K562 (cell line): Measurements from ENCODE around the gene GOLIM4. TPM values are rescaled to one million over a fixed set of nuclear protein-coding genes. Genes with fewer than 3 reads are reported as not detected.

Experiments used
- ATAC-seq: fragments of 200-7000 bp; cut with Tn5 transposase; 3 replicates; pipeline ENCODE4 v1.9.1; 2020; ENCODE audit warnings: moderate library complexity
- BruUV-seq: library from RNA; stranded (reverse); fragments of 400-500 nt; replicated peaks from 2 replicates; lab custom pipeline; 2021; lab: Mats Ljungman, UMichigan
- CTCF ChIA-PET: fragments of 300-600 bp; formaldehyde crosslinking; extraction: SDS; loops from one replicate; lab custom pipeline; 2021; ENCODE audit warnings: low intra/inter-chr PET ratio; lab: Yijun Ruan, JAX
- POLR2A ChIA-PET: fragments of 300-600, 350-650 bp; sonication (Branson Sonifier 250); formaldehyde crosslinking; extraction: SDS; loops from one replicate; lab custom pipeline; 2021; ENCODE audit warnings: antibody characterized with exemption, inconsistent platforms; lab: Yijun Ruan, JAX
- DNase-seq, 4 experiments: peaks; one replicate each; pipeline versions ENCODE4 v3.0.0 to v3.0.0-alpha.2; 2011 to 2018; ENCODE audit warnings: low spot score in 3 of 4, mixed read lengths in 3 of 4; ENCODE audit errors: extremely low read depth in 1 of 4
- FAIRE-seq: peaks from 2 replicates; lab custom pipeline; 2011; peaks lifted over from hg19 to GRCh38; lab: Jason Lieb, UNC
- H2AFZ ChIP-seq: 2 replicates; pipeline ENCODE4 v1.6.0; 2011; ENCODE audit warnings: low read depth, low read length, control low read depth, inconsistent platforms
- H3K27ac ChIP-seq: fragments of 200-600 bp; 3 replicates; pipeline ENCODE4 v1.8.0; 2011; ENCODE audit warnings: low read depth, mild to moderate bottlenecking, control low read depth, inconsistent platforms, low read length, moderate library complexity, mixed read lengths; ENCODE audit errors: extremely low read depth
- H3K27me3 ChIP-seq, 2 experiments: fragments of 300-600 bp in 1 of 2; 2 replicates in 1 of 2; 3 replicates in 1 of 2; pipeline versions ENCODE4 v1.6.0 to v1.8.0; 2011; ENCODE audit warnings: inconsistent platforms in 2 of 2, low read length in 2 of 2, mild to moderate bottlenecking in 1 of 2, mixed read lengths in 1 of 2, moderate library complexity in 1 of 2; ENCODE audit not compliant: control insufficient read depth in 2 of 2, insufficient read depth in 2 of 2
- H3K36me3 ChIP-seq: fragments of 300-600 bp; 3 replicates; pipeline ENCODE4 v1.8.0; 2011; ENCODE audit warnings: mild to moderate bottlenecking, low read length, inconsistent platforms; ENCODE audit not compliant: control insufficient read depth, insufficient read depth
- H3K4me1 ChIP-seq, 2 experiments: fragments of 200-600 bp in 1 of 2; replicated peaks in 1 of 2; 2 replicates in 1 of 2; 3 replicates in 1 of 2; pipeline versions ENCODE4 v1.5.1 to v1.8.0; 2011; ENCODE audit warnings: inconsistent platforms in 2 of 2, low read length in 2 of 2, mild to moderate bottlenecking in 1 of 2, mixed read lengths in 1 of 2, moderate library complexity in 1 of 2; ENCODE audit not compliant: control insufficient read depth in 2 of 2, insufficient read depth in 2 of 2
- H3K4me2 ChIP-seq: 2 replicates; pipeline ENCODE4 v1.6.1; 2011; ENCODE audit warnings: low read length, control low read depth, inconsistent platforms, mixed read lengths; ENCODE audit not compliant: insufficient read depth
- H3K4me3 ChIP-seq: fragments of 200-600 bp; sonication (generic), shearing (Covaris generic); 2 replicates; pipeline ENCODE4 v1.5.1; 2016; ENCODE audit warnings: control low read depth, inconsistent platforms
- H3K79me2 ChIP-seq: fragments of 200-600 bp; 3 replicates; pipeline ENCODE4 v1.8.0; 2011; ENCODE audit warnings: low read length, inconsistent platforms; ENCODE audit not compliant: control insufficient read depth, insufficient read depth
- H3K9ac ChIP-seq, 2 experiments: 2 replicates each; pipeline versions ENCODE4 v1.6.0 to v1.6.1; 2011; ENCODE audit warnings: low read depth in 2 of 2, low read length in 2 of 2, control low read depth in 1 of 2, inconsistent platforms in 1 of 2, mild to moderate bottlenecking in 1 of 2, mixed read lengths in 1 of 2; ENCODE audit not compliant: insufficient read depth in 1 of 2
- H3K9me1 ChIP-seq: one replicate; pipeline ENCODE4 v1.6.0; 2011; ENCODE audit warnings: inconsistent platforms, mild to moderate bottlenecking, low read length, moderate library complexity; ENCODE audit not compliant: control insufficient read depth, insufficient read depth
- H3K9me3 ChIP-seq: replicated peaks from 2 replicates; pipeline ENCODE4 v1.5.1; 2011; ENCODE audit warnings: low read depth, low read length, inconsistent platforms; ENCODE audit not compliant: control insufficient read depth, insufficient read depth
- H4K20me1 ChIP-seq: replicated peaks from 2 replicates; pipeline ENCODE4 v1.6.1; 2011; ENCODE audit warnings: low read length, inconsistent platforms, mixed read lengths; ENCODE audit not compliant: control insufficient read depth, insufficient read depth
- MEIS2 ChIP-seq: fragments of 450-650 bp; IDR thresholded peaks from 2 replicates; pipeline ENCODE4 v1.6.1; 2014; ENCODE audit warnings: mild to moderate bottlenecking; ENCODE audit not compliant: partially characterized antibody
- MYBL2 ChIP-seq, 2 experiments: fragments of 450-650 bp in 1 of 2; sonication (generic) in 1 of 2; formaldehyde crosslinking in 1 of 2; IDR thresholded peaks; 2 replicates each; pipeline versions ENCODE4 v1.6.1 to v1.8.1; 2017 to 2022; ENCODE audit warnings: borderline replicate concordance in 1 of 2, inconsistent platforms in 1 of 2, low read depth in 1 of 2, mild to moderate bottlenecking in 1 of 2, missing genetic modification reagents in 1 of 2, moderate library complexity in 1 of 2
- PBX2 ChIP-seq, 2 experiments: IDR thresholded peaks in 1 of 2; conservative IDR thresholded peaks in 1 of 2; 2 replicates each; pipeline ENCODE4 v1.6.1; 2016; ENCODE audit warnings: low read depth in 2 of 2, mild to moderate bottlenecking in 1 of 2, missing compliant biosample characterization in 1 of 2, missing genetic modification characterization in 1 of 2, moderate library complexity in 1 of 2
- PKNOX1 ChIP-seq: fragments of 450-650 bp; IDR thresholded peaks from 2 replicates; pipeline ENCODE4 v1.6.1; 2016
- WGBS: fragments of 100-300 bp; shearing (Covaris generic); methylation state at CpG from one replicate; pipeline ENCODE4 v1.1.6; 2016; ENCODE audit warnings: low coverage, mixed read lengths; ENCODE audit not compliant: insufficient coverage; ENCODE audit errors: missing lambda C conversion rate; 5-methylcytosine and 5-hydroxymethylcytosine counted together
- in situ Hi-C: fragments of 300-500 bp; cut with MboI; formaldehyde crosslinking; loops from 4 replicates; pipeline ENCODE4 v1.15.0; 2018; ENCODE audit warnings: inconsistent platforms, mixed read lengths
- intact Hi-C: fragments of 100-400 bp; cut with micrococcal nuclease; formaldehyde crosslinking; loops from 2 replicates; pipeline ENCODE4 v1.14.2; 2022
- polyA plus RNA-seq, 8 experiments: library from polyadenylated mRNA; depleted of rRNA in 4 of 8; stranded (reverse) in 5 of 8; unstranded in 3 of 8; fragments of >200 nt; fragmentation: Nextera tagmentation in 2 of 8; fragmentation: Illumina TruSeq in 1 of 8; extraction: Ambion mirVana in 2 of 8; extraction: Trizol in 1 of 8; gene quantifications; 2 replicates each; pipeline versions ENCODE4 v1.2.1 to v1.2.3, GENCODE V29; 2011 to 2014; ENCODE audit warnings: inconsistent platforms in 1 of 8, missing spikeins in 1 of 8
- total RNA-seq, 7 experiments: library from RNA; depleted of rRNA in 6 of 7; stranded (reverse); fragments of >200 nt in 6 of 7; fragmentation: Illumina TruSeq in 2 of 7; extraction: Trizol in 2 of 7; gene quantifications; 2 replicates each; pipeline versions ENCODE4 v1.2.1 to v1.2.3, GENCODE V29; 2011 to 2021; ENCODE audit warnings: low replicate concordance in 1 of 7
- TF ChIP-seq, protein P1 (sequence below), 2 experiments: fragments of 450-650 bp; IDR thresholded peaks; 2 replicates each; pipeline ENCODE4 v1.6.1; 2016
- TF ChIP-seq, protein P2 (sequence below): sonication (generic); IDR thresholded peaks from 2 replicates; pipeline ENCODE4 v1.6.1; 2016

The GOLIM4 gene
- total and polyA plus RNA-seq, 9 of the 15 experiments (the other 6 are each of a cell fraction or from before 2014, with no cell fraction given): 9.3 to 39.4 (median 31.0) TPM

- no peak for FAIRE-seq
- BruUV-seq: no TSS peak
Measured at GRCh38 chr3:168086541-168087260, 9.0 kb downstream of the GOLIM4 start.

More at GRCh38 chr3:168086541-168087260, 9.0 kb downstream of the GOLIM4 start:
- Histone ChIP-seq H3K36me3 (peaks cover 3% of the 10 kb centered on the region; the same call in 1 of the 3 replicates), H4K20me1 (no peaks in the 10 kb centered on the region), H3K4me2 (peak overlapping the region; percentile 41), H3K4me1 (peaks cover 0 to 63% of the 10 kb centered on the region in 2 experiments; a peak in 4 of 5 replicates), H3K9ac (no peak overlapping the region; a peak in 1 of 4 replicates), H2AFZ (no peak overlapping the region), H3K9me1 (no peaks in the 10 kb centered on the region), H3K79me2 (peaks cover 99% of the 10 kb centered on the region), H3K27me3 (no peaks in the 10 kb centered on the region), H3K4me3 (no peak overlapping the region), H3K9me3 (no peaks in the 10 kb centered on the region), H3K27ac (no peak overlapping the region)
- DNase-seq: peak in 1 of 4 experiments; percentile 17
- TF ChIP-seq PKNOX1: peak; percentile 90
- no peak for TF ChIP-seq MYBL2 (IDR thresholded peaks at IDR 0.05; ENCODE audit: low read depth)
- no peak for TF ChIP-seq MYBL2 (CRISPR knock-in tag; IDR thresholded peaks at IDR 0.05; ENCODE audit: borderline replicate concordance)
- TF ChIP-seq, protein P1, sequence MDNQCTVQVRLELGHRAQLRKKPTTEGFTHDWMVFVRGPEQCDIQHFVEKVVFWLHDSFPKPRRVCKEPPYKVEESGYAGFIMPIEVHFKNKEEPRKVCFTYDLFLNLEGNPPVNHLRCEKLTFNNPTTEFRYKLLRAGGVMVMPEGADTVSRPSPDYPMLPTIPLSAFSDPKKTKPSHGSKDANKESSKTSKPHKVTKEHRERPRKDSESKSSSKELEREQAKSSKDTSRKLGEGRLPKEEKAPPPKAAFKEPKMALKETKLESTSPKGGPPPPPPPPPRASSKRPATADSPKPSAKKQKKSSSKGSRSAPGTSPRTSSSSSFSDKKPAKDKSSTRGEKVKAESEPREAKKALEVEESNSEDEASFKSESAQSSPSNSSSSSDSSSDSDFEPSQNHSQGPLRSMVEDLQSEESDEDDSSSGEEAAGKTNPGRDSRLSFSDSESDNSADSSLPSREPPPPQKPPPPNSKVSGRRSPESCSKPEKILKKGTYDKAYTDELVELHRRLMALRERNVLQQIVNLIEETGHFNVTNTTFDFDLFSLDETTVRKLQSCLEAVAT (IDR thresholded peaks at IDR 0.05): no peak
- TF ChIP-seq, protein P2, sequence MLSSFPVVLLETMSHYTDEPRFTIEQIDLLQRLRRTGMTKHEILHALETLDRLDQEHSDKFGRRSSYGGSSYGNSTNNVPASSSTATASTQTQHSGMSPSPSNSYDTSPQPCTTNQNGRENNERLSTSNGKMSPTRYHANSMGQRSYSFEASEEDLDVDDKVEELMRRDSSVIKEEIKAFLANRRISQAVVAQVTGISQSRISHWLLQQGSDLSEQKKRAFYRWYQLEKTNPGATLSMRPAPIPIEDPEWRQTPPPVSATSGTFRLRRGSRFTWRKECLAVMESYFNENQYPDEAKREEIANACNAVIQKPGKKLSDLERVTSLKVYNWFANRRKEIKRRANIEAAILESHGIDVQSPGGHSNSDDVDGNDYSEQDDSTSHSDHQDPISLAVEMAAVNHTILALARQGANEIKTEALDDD: 0 out of 2 replicates have a peak, but pooled peaks have one; percentile 11
- TF ChIP-seq PBX2 (CRISPR knock-in tag; IDR thresholded peaks at IDR 0.05; ENCODE audit: low read depth): no peak
- peak; percentile 53 for TF ChIP-seq PBX2 (tag; conservative IDR thresholded peaks at IDR 0.05; ENCODE audit: low read depth)
- peak; percentile 61 for TF ChIP-seq MEIS2
- ATAC-seq: peak; percentile 32
- WGBS: 34% methylated on average over 3 of the region's 3 CpGs
- intact Hi-C loops: no loop called here
- CTCF ChIA-PET: no interaction called here
- POLR2A ChIA-PET: interaction anchor here (0.6 to 1.3 kb wide), 6 partner anchors 8 to 41 kb away, joined by 3 to 5 read pairs (median 3); no protein-coding TSS in a partner anchor
- in situ Hi-C loops: no loop called here
